Colonic mucosa (tissue), 4 donors: ENCODE measurements around the gene IGF1. TPM values are rescaled to one million over a fixed set of nuclear protein-coding genes. Genes with fewer than 3 reads are reported as not detected.

Source experiments
- DNase-seq: peaks from one replicate; pipeline ENCODE4 v3.0.0-alpha.2; 2020
- H3K27ac ChIP-seq: fragments of 200-600 bp; one replicate; pipeline ENCODE4 v1.8.0; 2021
- H3K27me3 ChIP-seq: fragments of 200-600 bp; one replicate; pipeline ENCODE4 v1.8.0; 2021
- H3K36me3 ChIP-seq: fragments of 200-600 bp; one replicate; pipeline ENCODE4 v1.8.0; 2021
- H3K4me1 ChIP-seq: fragments of 200-600 bp; one replicate; pipeline ENCODE4 v1.8.0; 2021; ENCODE audit warnings: mild to moderate bottlenecking
- H3K4me3 ChIP-seq: fragments of 200-600 bp; one replicate; pipeline ENCODE4 v1.8.0; 2021
- H3K9ac ChIP-seq, 2 donors: one replicate each; pipeline ENCODE4 v1.7.0; 2013; ENCODE audit warnings: control low read depth in 2 of 2, low read depth in 2 of 2, low read length in 2 of 2
- H3K9me3 ChIP-seq: fragments of 200-600 bp; one replicate; pipeline ENCODE4 v1.8.0; 2021
- CTCF ChIP-seq: fragments of 200-600 bp; IDR thresholded peaks from one replicate; pipeline ENCODE4 v1.8.0; 2022; ENCODE audit warnings: antibody characterized with exemption, mild to moderate bottlenecking
- intact Hi-C: fragments of 100-400 bp; cut with DNase I; formaldehyde crosslinking; loops from one replicate; pipeline ENCODE4 v1.14.1; 2022
- total RNA-seq, 2 donors: library from RNA; stranded (reverse); fragmentation: NEBNext Ultra II Directional in 1 of 2; extraction: Animal tissue kit (Norgen Biotek cat#: 25700) in 1 of 2; gene quantifications; one replicate each; pipeline ENCODE4 v1.2.1, GENCODE V29; 2021
- donor health status: healthy.
- donor health status: DM: no; HTN: no; CAD: no.
- donor health status: DM: no; HTN: no; CAD: no.

The IGF1 gene
- total RNA-seq, 2 donors from 2014 or later: 1.6 to 3.2 TPM

- no peaks in the 10 kb centered on the region for H3K9me3 ChIP-seq
- H3K9ac ChIP-seq: no peak overlapping the region
- intact Hi-C loops: no loop called here
- H3K4me3 ChIP-seq: no peak overlapping the region
- no peaks in the 10 kb centered on the region for H3K4me1 ChIP-seq
- no peak overlapping the region for H3K27ac ChIP-seq
- H3K27me3 ChIP-seq: no peaks in the 10 kb centered on the region
- no peak for TF ChIP-seq CTCF
- no peaks in the 10 kb centered on the region for H3K36me3 ChIP-seq
- no peak for DNase-seq
These were observed 52.8 kb downstream of the IGF1 start for GRCh38 chr12:102427543-102427941.

- no peak for DNase-seq
- Histone ChIP-seq H3K4me3 (no peak overlapping the region), H3K9me3 (no peaks in the 10 kb centered on the region), H3K27ac (no peak overlapping the region), H3K4me1 (no peaks in the 10 kb centered on the region), H3K27me3 (no peaks in the 10 kb centered on the region), H3K9ac (no peak overlapping the region), H3K36me3 (no peaks in the 10 kb centered on the region)
- no peak for TF ChIP-seq CTCF
- intact Hi-C loops: no loop called here
These were observed 53.5 kb downstream of the IGF1 start for GRCh38 chr12:102426599-102427542.

GRCh38 chr12:102425109-102426039 is 55.0 kb downstream of the IGF1 start:
- H3K27ac ChIP-seq: no peak overlapping the region
- no peak overlapping the region for H3K4me3 ChIP-seq
- intact Hi-C loops: no loop called here

GRCh38 chr12:102423462-102423861 is 56.9 kb downstream of the IGF1 start:
- intact Hi-C loops: no loop called here
- Histone ChIP-seq H3K9ac (no peak overlapping the region), H3K27me3 (no peaks in the 10 kb centered on the region), H3K9me3 (no peaks in the 10 kb centered on the region), H3K27ac (no peak overlapping the region), H3K36me3 (no peaks in the 10 kb centered on the region), H3K4me3 (no peak overlapping the region), H3K4me1 (no peaks in the 10 kb centered on the region)
- no peak for DNase-seq
- no peak for TF ChIP-seq CTCF

More at GRCh38 chr12:102425109-102426039, 55.0 kb downstream of the IGF1 start:
- no peak overlapping the region for H3K9ac ChIP-seq
- H3K9me3 ChIP-seq: no peaks in the 10 kb centered on the region
- no peaks in the 10 kb centered on the region for H3K27me3 ChIP-seq
- no peaks in the 10 kb centered on the region for H3K4me1 ChIP-seq
- no peak for TF ChIP-seq CTCF
- DNase-seq: no peak
- no peaks in the 10 kb centered on the region for H3K36me3 ChIP-seq

GRCh38 chr12:102421802-102422583 is 58.4 kb downstream of the IGF1 start:
- no peaks in the 10 kb centered on the region for H3K36me3 ChIP-seq
- DNase-seq: no peak
- no peak overlapping the region for H3K27ac ChIP-seq
- H3K4me3 ChIP-seq: no peak overlapping the region
- H3K4me1 ChIP-seq: no peaks in the 10 kb centered on the region
- no peaks in the 10 kb centered on the region for H3K9me3 ChIP-seq
- H3K9ac ChIP-seq: no peak overlapping the region
- TF ChIP-seq CTCF: no peak
- H3K27me3 ChIP-seq: no peaks in the 10 kb centered on the region
- intact Hi-C loops: no loop called here
